A549 (cell line): Measurements from ENCODE around the gene TMEM101. TPM values are rescaled to one million over a fixed set of nuclear protein-coding genes. Genes with fewer than 3 reads are reported as not detected.

Experiments
- ATAC-seq, 2 experiments: fragments of 200-7000 bp in 1 of 2; fragments of >200 bp in 1 of 2; cut with Nextera tagmentation in 1 of 2; cut with Tn5 transposase in 1 of 2; 3 replicates each; pipeline versions ENCODE4 v1.8.0 to v1.9.1; 2018 to 2020; ENCODE audit warnings: mild to moderate bottlenecking in 1 of 2, moderate library complexity in 1 of 2
- CTCF ChIA-PET: fragments of 300-600 bp; sonication (Branson Sonifier 250); formaldehyde crosslinking; extraction: SDS; loops from one replicate; lab custom pipeline; 2021; ENCODE audit warnings: antibody characterized with exemption, inconsistent platforms; lab: Yijun Ruan, JAX
- POLR2A ChIA-PET: fragments of 350-600 bp; formaldehyde crosslinking; extraction: SDS; loops from one replicate; lab custom pipeline; 2021; ENCODE audit warnings: antibody characterized with exemption, inconsistent platforms; lab: Yijun Ruan, JAX
- DNase-seq, 2 experiments: peaks; one replicate each; pipeline versions ENCODE4 v3.0.0 to v3.0.0-alpha.2; 2011 to 2016; ENCODE audit warnings: low read depth in 1 of 2, low spot score in 1 of 2
- FAIRE-seq: peaks from 2 replicates; lab custom pipeline; 2011; peaks lifted over from hg19 to GRCh38; lab: Jason Lieb, UNC
- H3K27ac ChIP-seq, 2 experiments: fragments of >200 bp; sonication (Bioruptor Twin); formaldehyde crosslinking; 3 replicates each; pipeline ENCODE4 v1.5.1; 2016 to 2017
- H3K4me1 ChIP-seq: fragments of >200 bp; sonication (Bioruptor Twin); formaldehyde crosslinking; 3 replicates; pipeline ENCODE4 v1.6.1; 2016
- H3K4me2 ChIP-seq: fragments of >200 bp; sonication (Bioruptor Twin); formaldehyde crosslinking; 3 replicates; pipeline ENCODE4 v1.6.1; 2016
- H3K4me3 ChIP-seq: fragments of >200 bp; sonication (Bioruptor Twin); formaldehyde crosslinking; 3 replicates; pipeline ENCODE4 v1.5.1; 2016
- H3K9me3 ChIP-seq: fragments of >200 bp; sonication (Bioruptor Twin); formaldehyde crosslinking; 3 replicates; pipeline ENCODE4 v1.6.1; 2016
- CBX2 ChIP-seq: fragments of 200-600 bp; sonication (generic); IDR thresholded peaks from 2 replicates; pipeline ENCODE4 v1.6.1; 2016; ENCODE audit warnings: low read depth, mild to moderate bottlenecking, borderline replicate concordance
- CHD2 ChIP-seq: fragments of 150-350 bp; IDR thresholded peaks from 2 replicates; pipeline ENCODE4 v1.6.1; 2014; ENCODE audit warnings: low read length; ENCODE audit not compliant: partially characterized antibody
- EHMT2 ChIP-seq: fragments of 200-600 bp; sonication (generic); IDR thresholded peaks from 2 replicates; pipeline ENCODE4 v1.6.1; 2016; ENCODE audit warnings: antibody characterized with exemption, low read depth, mild to moderate bottlenecking, moderate library complexity
- EP300 ChIP-seq, 2 experiments: fragments of >200 bp; sonication (Bioruptor Twin); formaldehyde crosslinking; IDR thresholded peaks; 2 replicates in 1 of 2; 3 replicates in 1 of 2; pipeline ENCODE4 v1.6.1; 2016 to 2017
- FOSL2 ChIP-seq, 2 experiments: fragments of 450-650 bp in 1 of 2; fragments of >200 bp in 1 of 2; sonication (Bioruptor Twin) in 1 of 2; formaldehyde crosslinking; IDR thresholded peaks; 2 replicates each; pipeline versions ENCODE4 v1.5.0 to v1.6.1; 2016 to 2020; ENCODE audit warnings: mild to moderate bottlenecking in 1 of 2, moderate library complexity in 1 of 2
- HOXA7 ChIP-seq: fragments of 250-450 bp; sonication (Bioruptor Pico); IDR thresholded peaks from 2 replicates; pipeline ENCODE4 v1.5.0; 2020; ENCODE audit warnings: mild to moderate bottlenecking, moderate library complexity
- JUNB ChIP-seq: fragments of >200 bp; sonication (Bioruptor Twin); formaldehyde crosslinking; IDR thresholded peaks from 2 replicates; pipeline ENCODE4 v1.6.1; 2016
- KDM5A ChIP-seq: fragments of 200-600 bp; sonication (generic); IDR thresholded peaks from 2 replicates; pipeline ENCODE4 v1.6.1; 2016; ENCODE audit warnings: antibody characterized with exemption, mild to moderate bottlenecking
- PHF8 ChIP-seq: fragments of 200-600 bp; sonication (generic); IDR thresholded peaks from 2 replicates; pipeline ENCODE4 v1.6.1; 2016; ENCODE audit warnings: low read depth, mild to moderate bottlenecking, antibody characterized with exemption, moderate library complexity, borderline replicate concordance
- POLR2A ChIP-seq: IDR thresholded peaks from 2 replicates; pipeline ENCODE4 v1.6.1; 2012; ENCODE audit warnings: mild to moderate bottlenecking, low read length
- RARB ChIP-seq: fragments of 250-450 bp; sonication (Bioruptor Pico); IDR thresholded peaks from 2 replicates; pipeline ENCODE4 v1.8.0; 2021; ENCODE audit warnings: mild to moderate bottlenecking, moderate library complexity
- TFCP2L1 ChIP-seq: fragments of 250-450 bp; sonication (Bioruptor Pico); IDR thresholded peaks from 2 replicates; pipeline ENCODE4 v1.5.0; 2021; ENCODE audit warnings: mild to moderate bottlenecking
- TP53 ChIP-seq: fragments of 250-450 bp; sonication (Bioruptor Pico); IDR thresholded peaks from 2 replicates; pipeline ENCODE4 v1.5.0; 2021; ENCODE audit warnings: mild to moderate bottlenecking, moderate library complexity
- WGBS: methylation state at CpG from one replicate; pipeline ENCODE4 v1.1.6; 2017; ENCODE audit errors: missing lambda C conversion rate; 5-methylcytosine and 5-hydroxymethylcytosine counted together
- polyA plus RNA-seq, 4 experiments: library from polyadenylated mRNA; depleted of rRNA in 3 of 4; stranded (reverse); fragments of >200 nt; fragmentation: RNase III in 1 of 4; extraction: RNeasy Plus Mini Kit Qiagen cat#74134 plus additional on column Dnase treatment in 1 of 4; gene quantifications; 2 replicates in 3 of 4; 3 replicates in 1 of 4; pipeline ENCODE4 v1.2.3, GENCODE V29; 2011 to 2017
- TF ChIP-seq, protein P1 (sequence below): IDR thresholded peaks from 2 replicates; pipeline ENCODE4 v1.6.1; 2012
- TF ChIP-seq, protein P2 (sequence below): fragments of >200 bp; sonication (Bioruptor Twin); formaldehyde crosslinking; IDR thresholded peaks from 3 replicates; pipeline ENCODE4 v1.6.1; 2016
- TF ChIP-seq, protein P3 (sequence below): fragments of >200 bp; sonication (Bioruptor Twin); formaldehyde crosslinking; IDR thresholded peaks from 2 replicates; pipeline ENCODE4 v1.6.1; 2016
- TF ChIP-seq, protein P4 (sequence below): fragments of 250-450 bp; sonication (Bioruptor Pico); IDR thresholded peaks from 2 replicates; pipeline ENCODE4 v1.5.0; 2020; ENCODE audit warnings: low read depth, mild to moderate bottlenecking, moderate library complexity
- TF ChIP-seq, protein P5 (sequence below): fragments of 450-650 bp; IDR thresholded peaks from 2 replicates; pipeline ENCODE4 v1.6.1; 2014; ENCODE audit warnings: antibody characterized with exemption
- TF ChIP-seq, protein P6 (sequence below): IDR thresholded peaks from 2 replicates; pipeline ENCODE4 v1.6.1; 2012

The TMEM101 gene
- polyA plus RNA-seq, 2 of the 4 experiments (the other 2 are of a cell fraction): 32.2 to 38.2 TPM

DNA sequence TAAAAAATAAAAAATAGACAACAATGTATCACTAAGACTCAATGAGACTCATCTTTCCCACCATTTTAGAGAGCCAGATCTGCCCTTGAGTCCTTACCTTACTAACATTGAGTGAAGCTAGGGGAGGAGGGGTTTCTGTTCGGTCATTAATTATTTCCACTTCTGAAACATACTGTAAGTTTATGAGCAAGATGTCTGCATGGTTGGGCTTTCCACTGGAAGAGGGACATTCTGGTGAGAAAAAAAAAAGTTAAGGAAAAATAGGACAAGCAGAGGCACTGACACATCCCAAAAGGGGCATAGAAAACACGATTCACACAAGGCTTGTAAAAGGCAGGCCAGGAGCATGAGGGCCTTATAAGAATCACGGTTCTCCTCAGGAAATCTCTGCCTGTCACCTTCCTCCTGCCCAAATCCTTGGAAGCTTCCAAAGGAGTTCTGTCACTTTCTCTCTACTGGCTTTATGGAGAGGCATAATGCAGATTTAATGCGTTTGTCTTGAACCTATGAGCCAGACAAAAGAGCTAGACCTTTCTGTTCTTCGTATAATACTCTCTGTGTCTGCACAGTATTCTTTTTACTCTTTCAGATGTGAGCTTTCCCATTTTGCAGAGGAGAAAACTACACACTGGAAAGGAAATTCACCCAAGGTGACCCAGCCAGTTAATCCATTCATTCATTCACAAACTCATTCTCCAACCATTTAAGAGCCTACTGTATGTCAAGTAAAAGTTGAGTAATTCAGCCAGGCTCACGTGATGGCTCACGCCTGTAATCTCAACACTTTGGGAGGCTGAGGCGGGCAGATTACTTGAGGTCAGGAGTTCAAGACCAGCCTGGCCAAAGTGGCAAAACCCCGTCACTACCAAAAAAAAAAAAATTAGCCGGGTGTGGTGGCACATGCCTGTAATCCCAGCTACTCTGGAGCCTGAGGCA, 49.2 kb upstream of the TMEM101 start:
- DNase-seq (no peak), FAIRE-seq (no peak), ATAC-seq (no peak)
- Histone ChIP-seq H3K4me2 (peak overlapping the region; percentile 88), H3K9me3 (no peaks in the 10 kb centered on the region), H3K4me3 (no peak overlapping the region), H3K27ac (no peak overlapping the region), H3K4me1 (peaks cover 23% of the 10 kb centered on the region)
- no peak for TF ChIP-seq CBX2
- no peak for TF ChIP-seq FOSL2 (IDR thresholded peaks at IDR 0.05)
- TF ChIP-seq FOSL2 (CRISPR knock-in tag; IDR thresholded peaks at IDR 0.05): no peak
- TF ChIP-seq, protein P1, sequence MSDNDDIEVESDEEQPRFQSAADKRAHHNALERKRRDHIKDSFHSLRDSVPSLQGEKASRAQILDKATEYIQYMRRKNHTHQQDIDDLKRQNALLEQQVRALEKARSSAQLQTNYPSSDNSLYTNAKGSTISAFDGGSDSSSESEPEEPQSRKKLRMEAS: no peak
- no peak for TF ChIP-seq RARB (CRISPR knock-in tag)
- TF ChIP-seq HOXA7 (CRISPR knock-in tag): no peak
- no peak for TF ChIP-seq POLR2A
- TF ChIP-seq PHF8: no peak
- TF ChIP-seq KDM5A: no peak
- ChIA-PET CTCF (interaction anchor here (1.0 to 6.5 kb wide), 7 partner anchors 9 to 60 kb away, joined by 3 to 27 read pairs (median 6); partner anchors contain the start of gene HDAC5), POLR2A (no interaction called here)
- 88% methylated on average over 10 of the region's 10 CpGs for WGBS

DNA sequence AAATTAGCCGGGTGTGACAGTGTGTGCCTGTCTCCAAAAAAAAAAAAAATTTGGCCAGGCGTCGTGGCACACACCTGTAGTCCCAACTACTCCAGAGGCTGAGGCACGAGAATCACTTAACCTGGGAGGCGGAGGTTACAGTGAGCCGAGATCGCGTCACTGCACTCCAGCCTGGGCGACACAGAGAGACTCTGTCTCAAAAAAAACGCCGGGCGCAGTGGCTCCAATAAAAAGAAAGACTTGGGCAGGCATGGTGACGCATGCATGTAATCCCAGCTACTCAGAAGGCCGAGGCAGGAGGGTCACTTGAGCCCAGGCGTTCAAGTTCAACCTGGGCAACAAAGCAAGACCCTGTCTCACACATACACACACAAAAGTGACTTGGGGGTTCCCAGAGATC, 48.1 kb upstream of the TMEM101 start:
- no peak overlapping the region for H3K4me3 ChIP-seq
- DNase-seq: no peak
- H3K4me2 ChIP-seq: no peak overlapping the region
- peaks cover 23% of the 10 kb centered on the region for H3K4me1 ChIP-seq
- TF ChIP-seq, protein P2, sequence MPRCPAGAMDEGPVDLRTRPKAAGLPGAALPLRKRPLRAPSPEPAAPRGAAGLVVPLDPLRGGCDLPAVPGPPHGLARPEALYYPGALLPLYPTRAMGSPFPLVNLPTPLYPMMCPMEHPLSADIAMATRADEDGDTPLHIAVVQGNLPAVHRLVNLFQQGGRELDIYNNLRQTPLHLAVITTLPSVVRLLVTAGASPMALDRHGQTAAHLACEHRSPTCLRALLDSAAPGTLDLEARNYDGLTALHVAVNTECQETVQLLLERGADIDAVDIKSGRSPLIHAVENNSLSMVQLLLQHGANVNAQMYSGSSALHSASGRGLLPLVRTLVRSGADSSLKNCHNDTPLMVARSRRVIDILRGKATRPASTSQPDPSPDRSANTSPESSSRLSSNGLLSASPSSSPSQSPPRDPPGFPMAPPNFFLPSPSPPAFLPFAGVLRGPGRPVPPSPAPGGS: no peak
- TF ChIP-seq, protein P3, sequence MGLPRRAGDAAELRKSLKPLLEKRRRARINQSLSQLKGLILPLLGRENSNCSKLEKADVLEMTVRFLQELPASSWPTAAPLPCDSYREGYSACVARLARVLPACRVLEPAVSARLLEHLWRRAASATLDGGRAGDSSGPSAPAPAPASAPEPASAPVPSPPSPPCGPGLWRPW: no peak
- no peak for TF ChIP-seq TP53 (CRISPR knock-in tag)
- no peak for TF ChIP-seq EP300 (IDR thresholded peaks at IDR 0.05)
- TF ChIP-seq, protein P4, sequence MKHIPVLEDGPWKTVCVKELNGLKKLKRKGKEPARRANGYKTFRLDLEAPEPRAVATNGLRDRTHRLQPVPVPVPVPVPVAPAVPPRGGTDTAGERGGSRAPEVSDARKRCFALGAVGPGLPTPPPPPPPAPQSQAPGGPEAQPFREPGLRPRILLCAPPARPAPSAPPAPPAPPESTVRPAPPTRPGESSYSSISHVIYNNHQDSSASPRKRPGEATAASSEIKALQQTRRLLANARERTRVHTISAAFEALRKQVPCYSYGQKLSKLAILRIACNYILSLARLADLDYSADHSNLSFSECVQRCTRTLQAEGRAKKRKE: no peak
- no peak for TF ChIP-seq CHD2
- TF ChIP-seq, protein P5, sequence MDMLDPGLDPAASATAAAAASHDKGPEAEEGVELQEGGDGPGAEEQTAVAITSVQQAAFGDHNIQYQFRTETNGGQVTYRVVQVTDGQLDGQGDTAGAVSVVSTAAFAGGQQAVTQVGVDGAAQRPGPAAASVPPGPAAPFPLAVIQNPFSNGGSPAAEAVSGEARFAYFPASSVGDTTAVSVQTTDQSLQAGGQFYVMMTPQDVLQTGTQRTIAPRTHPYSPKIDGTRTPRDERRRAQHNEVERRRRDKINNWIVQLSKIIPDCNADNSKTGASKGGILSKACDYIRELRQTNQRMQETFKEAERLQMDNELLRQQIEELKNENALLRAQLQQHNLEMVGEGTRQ: no peak
- POLR2A ChIA-PET: no interaction called here
- FAIRE-seq: no peak
- no peaks in the 10 kb centered on the region for H3K9me3 ChIP-seq
- 94% methylated on average over 15 of the region's 15 CpGs for WGBS
- CTCF ChIA-PET: interaction anchor here (1.4 to 6.5 kb wide), 2 partner anchors 12 to 52 kb away, joined by 3 to 27 read pairs; no protein-coding TSS in a partner anchor
- ATAC-seq: no peak
- no peak overlapping the region for H3K27ac ChIP-seq

DNA sequence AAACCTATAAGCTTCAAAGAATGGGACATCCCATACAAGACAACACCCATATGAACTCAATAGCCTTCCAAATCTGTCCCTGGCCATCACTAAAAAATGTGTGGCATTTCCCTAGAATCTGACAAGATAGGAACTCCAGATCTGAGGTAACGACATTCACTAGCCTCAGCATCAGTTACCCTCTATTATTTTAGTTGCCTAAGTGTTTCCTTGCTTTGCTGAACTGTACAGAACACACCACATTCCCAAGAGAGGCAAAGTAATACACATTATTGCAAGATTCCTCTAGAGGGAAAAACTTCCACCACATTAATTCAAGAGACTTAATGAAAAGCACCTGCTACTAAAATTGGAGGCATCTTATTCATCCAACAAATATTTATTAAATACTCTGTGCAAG, 46.7 kb upstream of the TMEM101 start:
- WGBS: 80% methylated on average over 1 of the region's 1 CpG
- Histone ChIP-seq H3K4me2 (no peak overlapping the region), H3K4me1 (peaks cover 18% of the 10 kb centered on the region), H3K9me3 (no peaks in the 10 kb centered on the region)
- POLR2A ChIA-PET: interaction anchor here (0.6 kb wide), 1 partner anchor 9 kb away, joined by 3 read pairs; no protein-coding TSS in a partner anchor
- no peak for TF ChIP-seq HOXA7 (CRISPR knock-in tag)
- no peak for TF ChIP-seq JUNB
- no peak for TF ChIP-seq TP53 (CRISPR knock-in tag)
- no peak for TF ChIP-seq POLR2A
- TF ChIP-seq EHMT2: no peak
- TF ChIP-seq KDM5A: no peak
- TF ChIP-seq TFCP2L1 (CRISPR knock-in tag): no peak
- TF ChIP-seq, protein P6, sequence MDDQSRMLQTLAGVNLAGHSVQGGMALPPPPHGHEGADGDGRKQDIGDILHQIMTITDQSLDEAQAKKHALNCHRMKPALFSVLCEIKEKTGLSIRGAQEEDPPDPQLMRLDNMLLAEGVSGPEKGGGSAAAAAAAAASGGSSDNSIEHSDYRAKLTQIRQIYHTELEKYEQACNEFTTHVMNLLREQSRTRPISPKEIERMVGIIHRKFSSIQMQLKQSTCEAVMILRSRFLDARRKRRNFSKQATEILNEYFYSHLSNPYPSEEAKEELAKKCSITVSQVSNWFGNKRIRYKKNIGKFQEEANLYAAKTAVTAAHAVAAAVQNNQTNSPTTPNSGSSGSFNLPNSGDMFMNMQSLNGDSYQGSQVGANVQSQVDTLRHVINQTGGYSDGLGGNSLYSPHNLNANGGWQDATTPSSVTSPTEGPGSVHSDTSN: no peak
- no peak for TF ChIP-seq CHD2
- TF ChIP-seq, all 56 proteins: peak for 0
- ATAC-seq (no peak), FAIRE-seq (no peak), DNase-seq (no peak)
- CTCF ChIA-PET: interaction anchor here (0.6 to 6.5 kb wide), 5 partner anchors 20 to 117 kb away, joined by 4 to 27 read pairs (median 12); no protein-coding TSS in a partner anchor
- H3K27ac ChIP-seq: no peak overlapping the region
- H3K4me3 ChIP-seq: no peak overlapping the region
